Measurements from ENCODE around the gene SENP2. TPM values are rescaled to one million over a fixed set of nuclear protein-coding genes. Genes with fewer than 3 reads are reported as not detected.

SENP2 gene
- total and polyA plus RNA-seq, 9 of the 15 experiments (the other 6 are each of a cell fraction or from before 2014, with no cell fraction given): 11.8 to 67.1 (median 41.1) TPM

GRCh38 chr3:185659942-185660921 is 74.1 kb downstream of the SENP2 start:
- Histone ChIP-seq H3K4me2 (ENCODE audit: insufficient read depth, low read length) (peak overlapping the region; percentile 38; the same call in 1 of the 2 replicates), H3K27ac (ENCODE audit: extremely low read depth, low read depth, low read length) (no peak overlapping the region; the same call in 2 of the 3 replicates), H2AFZ (ENCODE audit: low read depth, low read length) (no peak overlapping the region), H3K9ac (ENCODE audit: insufficient read depth in 1 of 2, low read depth in 2 of 2, low read length in 2 of 2) (peak overlapping the region in 1 of 2 experiments; percentile 75; a peak in 1 of 4 replicates), H3K4me3 (no peak overlapping the region), H3K9me3 (replicated peaks; ENCODE audit: control insufficient read depth, insufficient read depth, low read depth, low read length) (peaks cover 1% of the 10 kb centered on the region; the same call in 1 of the 2 replicates), H3K36me3 (ENCODE audit: control insufficient read depth, insufficient read depth, low read length) (peaks cover 46% of the 10 kb centered on the region), H3K4me1 (replicated peaks in 1 of 2; ENCODE audit: control insufficient read depth in 2 of 2, insufficient read depth in 2 of 2, low read length in 2 of 2) (peaks cover 2 to 7% of the 10 kb centered on the region in 2 experiments; a peak in 4 of 5 replicates), H4K20me1 (replicated peaks; ENCODE audit: control insufficient read depth, insufficient read depth, low read length) (0 out of 2 replicates have a peak, but pooled peaks cover 4% of the 10 kb centered on the region), H3K9me1 (ENCODE audit: control insufficient read depth, insufficient read depth, low read length) (peaks cover 4% of the 10 kb centered on the region), H3K79me2 (ENCODE audit: control insufficient read depth, insufficient read depth, low read length) (no peaks in the 10 kb centered on the region), H3K27me3 (ENCODE audit: control insufficient read depth in 2 of 2, insufficient read depth in 2 of 2, low read length in 2 of 2) (no peaks in the 10 kb centered on the region)
- FAIRE-seq (peak; percentile 97), ATAC-seq (peak; percentile 95), DNase-seq (ENCODE audit: extremely low read depth in 1 of 4, low spot score in 3 of 4) (peak; percentile 80 to 89 (median 82))
- in situ Hi-C loops (cut with MboI): no loop called here
- no TSS peak for BruUV-seq (replicated peaks)
- intact Hi-C loops (cut with micrococcal nuclease): loop anchor here (1.0 to 10.0 kb wide), 4 partner anchors 75 to 317 kb away; no protein-coding TSS in a partner anchor
- ChIA-PET POLR2A (interaction anchor here (0.5 to 3.1 kb wide), 20 partner anchors 8 to 408 kb away, joined by 3 to 24 read pairs (median 4); partner anchors contain the start of genes SENP2 and TRA2B), CTCF (ENCODE audit: low intra/inter-chr PET ratio) (interaction anchor here (0.6 to 1.3 kb wide), 10 partner anchors 18 to 1162 kb away, joined by 3 to 5 read pairs (median 3); no protein-coding TSS in a partner anchor)
- 26% methylated on average over 18 of the region's 18 CpGs for WGBS (ENCODE audit: insufficient coverage, low coverage, missing lambda C conversion rate)
- TF ChIP-seq KLF13 (tag; IDR thresholded peaks at IDR 0.05; ENCODE audit: borderline replicate concordance, low read depth): no peak
- no peak for TF ChIP-seq BMI1 (IDR thresholded peaks at IDR 0.05; ENCODE audit: low read length)
- TF ChIP-seq THRAP3 (IDR thresholded peaks at IDR 0.05; ENCODE audit: borderline replicate concordance): no peak
- no peak for TF ChIP-seq BHLHE40 (IDR thresholded peaks at IDR 0.05; ENCODE audit: low read length)
- no peak for TF ChIP-seq MTA3 (IDR thresholded peaks at IDR 0.05; ENCODE audit: borderline replicate concordance)
- no peak for TF ChIP-seq CEBPB (tag; IDR thresholded peaks at IDR 0.05)
- TF ChIP-seq PREB (CRISPR knock-in tag; IDR thresholded peaks at IDR 0.05): no peak
- TF ChIP-seq SMC3 (conservative IDR thresholded peaks at IDR 0.05; ENCODE audit: insufficient read depth, low read depth, low read length): peak; percentile 81
- TF ChIP-seq GATAD2B (IDR thresholded peaks at IDR 0.05; ENCODE audit: borderline replicate concordance): no peak
- TF ChIP-seq NFE2 (IDR thresholded peaks at IDR 0.05; ENCODE audit: low read depth): peak; percentile 36; the same call in 1 of the 2 replicates
- TF ChIP-seq NEUROD1 (IDR thresholded peaks at IDR 0.05; ENCODE audit: borderline replicate concordance, low read depth, low read length, partially characterized antibody): no peak
